AML-193 (cell line): ENCODE measurements around the gene GPBP1L1.
"Not testable (repeated sequence)": the region's sequence is repeated elsewhere in the genome, so short reads cannot be mapped to it uniquely, and the experiment has no call there.

Source experiments
- DNase-seq, 2 experiments: peaks; one replicate each; lab custom pipeline; 2025; lab: John Stamatoyannopoulos, UW

The GPBP1L1 gene

DNA sequence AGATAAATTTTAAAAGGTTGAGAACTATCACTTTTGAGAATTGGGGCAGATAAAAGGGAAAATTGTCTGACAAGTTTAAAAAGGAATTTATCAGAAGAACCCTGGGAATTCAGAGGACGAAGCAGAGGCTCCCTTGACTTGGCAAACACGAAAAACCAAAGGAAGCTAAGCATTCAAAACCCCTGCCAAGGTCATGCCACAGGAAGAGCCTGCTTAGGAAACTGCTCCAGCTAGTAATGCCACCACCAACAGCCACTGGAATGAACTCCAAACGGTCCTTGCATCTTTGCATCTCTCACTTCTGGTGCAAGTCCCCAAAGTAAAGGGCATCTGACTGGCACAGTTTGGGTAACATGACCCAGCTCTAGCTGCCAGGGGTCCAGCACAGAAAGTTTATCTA lies 7.2 kb downstream of the GPBP1L1 start:
- DNase-seq, result no peak

DNA sequence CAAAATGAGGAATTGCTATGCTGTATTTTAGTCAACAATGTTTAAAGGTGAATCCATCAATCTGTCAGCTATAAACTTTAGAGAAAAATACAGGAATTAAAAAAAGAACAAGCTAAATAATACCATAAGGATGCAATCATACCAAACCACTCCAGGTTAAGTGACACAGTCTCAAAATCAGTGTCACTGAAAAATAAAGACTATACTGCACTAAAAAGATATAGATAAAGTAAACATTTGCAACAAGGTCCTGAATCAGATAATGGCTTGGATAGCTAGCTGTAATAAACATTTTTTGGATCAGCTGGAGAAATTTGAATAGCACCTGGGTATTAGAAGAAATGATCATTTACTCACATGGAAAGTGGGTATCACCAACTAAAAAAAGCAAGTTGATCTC lies 7.8 kb downstream of the GPBP1L1 start:
- no peak for DNase-seq

DNA sequence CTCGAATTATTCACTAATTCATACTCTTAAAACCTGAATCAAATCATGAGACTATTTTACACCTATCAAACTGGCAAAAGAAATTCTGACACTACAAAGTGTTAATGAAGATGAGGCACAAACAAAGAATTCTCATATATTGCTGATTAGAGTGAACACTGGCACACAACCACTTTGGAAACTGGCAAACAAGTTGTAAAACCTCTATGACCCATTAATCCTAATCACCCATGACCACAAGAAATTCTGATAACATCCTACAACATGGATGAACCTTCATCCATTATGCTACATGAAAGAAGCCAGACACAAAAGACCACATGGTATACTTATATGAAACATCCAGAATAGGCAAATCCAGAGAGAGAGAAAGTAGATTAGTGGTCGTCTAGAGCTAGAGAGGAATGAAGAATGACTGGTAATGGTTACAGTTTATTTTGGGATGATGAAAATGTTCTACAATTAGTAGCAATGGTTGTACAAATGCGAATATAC lies 8.5 kb downstream of the GPBP1L1 start:
- no peak for DNase-seq

- not testable (repeated sequence) for DNase-seq
Measured at GRCh38 chr1:45676553-45676952, 9.8 kb downstream of the GPBP1L1 start.

GRCh38 chr1:45674478-45674877 lies 11.9 kb downstream of the GPBP1L1 start:
- DNase-seq, result no peak

DNA sequence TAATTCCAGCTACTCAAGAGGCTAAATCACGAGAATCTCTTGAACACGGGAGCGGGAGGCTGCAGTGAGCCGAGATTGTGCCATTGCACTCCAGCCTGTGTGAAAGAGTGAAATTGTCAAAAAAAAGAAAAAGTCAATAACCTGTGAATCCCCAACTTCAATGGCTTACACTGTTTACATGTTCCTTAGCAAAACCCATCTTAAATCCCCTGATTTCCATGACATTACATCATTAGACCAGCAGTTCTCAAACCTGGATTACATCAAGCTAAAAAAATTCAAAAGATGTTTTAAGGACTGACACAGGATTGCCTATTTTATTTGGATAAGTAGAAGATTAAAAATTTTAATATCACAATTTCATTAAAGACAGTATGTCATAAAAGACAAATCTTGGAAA lies 12.4 kb downstream of the GPBP1L1 start:
- no peak for DNase-seq

- no peak for DNase-seq
Measured at GRCh38 chr1:45669859-45670655, 16.3 kb downstream of the GPBP1L1 start.

DNA sequence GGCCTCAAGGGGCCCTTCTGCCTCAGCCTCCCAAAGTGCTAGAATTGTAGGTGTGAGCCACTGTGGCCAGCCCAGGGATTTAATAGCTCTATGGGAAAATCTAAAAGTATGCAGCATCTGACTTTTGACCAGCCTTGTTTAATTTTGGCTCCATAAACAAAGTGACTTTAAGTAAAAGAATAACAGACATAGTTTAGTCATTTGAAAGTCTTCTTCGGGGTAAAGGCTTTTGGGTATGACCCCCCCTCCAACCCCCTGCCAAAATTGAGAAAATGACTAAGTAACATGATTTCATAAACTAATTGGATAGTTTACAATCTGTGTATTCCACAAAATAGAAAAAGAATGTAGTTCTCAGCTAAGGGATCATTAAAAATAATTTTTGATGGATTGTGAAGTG lies 17.0 kb downstream of the GPBP1L1 start:
- no peak for DNase-seq

DNA sequence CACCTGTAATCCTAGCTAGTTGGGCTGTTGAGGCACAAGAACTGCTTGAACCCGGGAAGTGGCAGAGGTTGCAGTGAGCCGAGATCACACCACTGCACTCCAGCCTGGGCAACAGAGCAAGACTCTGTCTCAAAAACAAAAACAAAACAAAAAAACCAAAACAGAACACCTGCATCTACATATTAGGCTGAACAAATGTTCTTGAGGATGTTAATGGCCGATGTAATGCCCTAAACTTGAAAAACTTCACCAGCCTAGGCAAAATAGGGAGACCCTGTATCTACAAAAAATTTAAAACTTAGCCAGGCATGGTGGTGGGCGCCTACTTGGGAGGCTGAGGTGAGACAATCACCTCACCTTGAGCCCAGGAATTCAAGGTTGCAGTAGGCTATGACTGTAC lies 17.8 kb downstream of the GPBP1L1 start:
- DNase-seq, result no peak

DNA sequence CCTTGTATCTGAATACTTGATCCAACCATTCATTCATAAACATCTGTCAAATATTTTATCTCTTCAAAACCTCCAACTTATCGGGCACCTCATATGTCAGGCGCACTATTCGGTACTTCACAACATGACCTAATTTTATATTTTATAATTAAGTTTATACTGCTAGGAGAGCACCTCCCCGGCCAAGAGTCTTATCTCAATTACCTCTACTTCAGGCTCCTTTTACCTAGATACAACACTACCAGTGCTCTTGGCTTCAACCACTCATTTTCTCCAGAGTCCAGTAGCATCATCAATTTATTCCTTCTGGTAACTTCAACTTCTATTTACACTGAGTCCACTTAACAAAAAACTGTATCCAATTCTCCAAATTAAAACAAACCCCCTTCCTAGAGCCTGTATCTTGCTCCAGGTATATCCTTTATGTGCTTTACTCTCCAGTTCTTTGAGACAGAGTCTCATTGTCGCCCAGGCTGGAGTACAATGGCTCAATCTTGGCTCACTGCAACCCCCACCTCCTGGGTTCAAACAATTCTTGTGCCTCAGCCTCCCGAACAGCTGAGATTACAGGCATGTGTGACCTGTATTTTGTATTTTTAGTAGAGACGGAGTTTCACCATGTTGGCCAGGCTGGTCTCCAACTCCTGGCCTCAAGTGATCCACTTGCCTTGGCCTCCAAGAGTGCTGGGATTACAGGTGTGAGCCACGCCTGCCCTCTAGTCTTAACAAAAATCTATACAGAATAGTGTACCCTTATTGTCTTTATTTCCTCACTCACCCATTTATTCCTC lies 18.8 kb downstream of the GPBP1L1 start:
- no peak for DNase-seq

DNA sequence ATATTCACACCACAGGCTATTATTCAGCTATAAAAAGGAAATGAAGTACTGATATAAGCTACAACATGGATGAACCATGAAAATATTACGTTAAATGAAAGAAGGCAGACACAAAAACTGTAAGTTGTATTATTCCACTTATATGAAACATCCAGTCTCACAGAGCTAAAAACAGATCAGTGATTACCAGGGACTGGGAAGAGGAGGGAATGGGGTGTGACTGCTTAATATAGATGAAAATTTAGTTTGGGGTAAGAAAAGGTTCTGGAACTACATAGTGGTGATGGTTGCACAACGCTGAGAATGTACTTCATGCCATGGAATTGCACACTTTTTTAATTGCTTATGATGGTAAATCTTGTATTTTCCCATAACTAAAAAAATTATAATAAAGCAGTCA lies 19.5 kb downstream of the GPBP1L1 start:
- DNase-seq, result no peak

DNA sequence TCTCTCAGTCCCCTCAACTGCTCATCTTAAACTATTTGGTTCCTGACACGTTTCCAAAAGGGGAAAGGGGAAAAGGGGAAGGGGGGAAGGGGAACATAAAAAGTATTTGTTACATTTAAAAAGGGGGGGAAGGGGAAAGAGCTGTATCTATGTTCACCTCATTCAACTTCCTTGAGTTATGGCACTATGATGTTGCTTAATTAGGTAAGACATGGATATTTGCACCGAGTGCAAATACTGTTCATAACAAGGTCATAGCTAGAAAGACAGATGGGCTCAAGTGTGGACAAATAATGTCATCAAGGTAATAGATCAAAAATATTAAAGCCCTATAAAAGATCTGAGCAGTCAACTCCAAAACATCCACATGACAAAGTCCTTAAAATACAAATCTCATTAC lies 26.0 kb downstream of the GPBP1L1 start:
- DNase-seq, result no peak

- DNase-seq, result no peak
Measured at GRCh38 chr1:45659222-45659621, 27.1 kb downstream of the GPBP1L1 start.

GRCh38 chr1:45658171-45658570 lies 28.2 kb downstream of the GPBP1L1 start:
- no peak for DNase-seq

- no peak for DNase-seq
Measured at GRCh38 chr1:45656573-45657226, 29.6 kb downstream of the GPBP1L1 start.

GRCh38 chr1:45654540-45655280 lies 31.6 kb downstream of the GPBP1L1 start:
- no peak for DNase-seq

DNA sequence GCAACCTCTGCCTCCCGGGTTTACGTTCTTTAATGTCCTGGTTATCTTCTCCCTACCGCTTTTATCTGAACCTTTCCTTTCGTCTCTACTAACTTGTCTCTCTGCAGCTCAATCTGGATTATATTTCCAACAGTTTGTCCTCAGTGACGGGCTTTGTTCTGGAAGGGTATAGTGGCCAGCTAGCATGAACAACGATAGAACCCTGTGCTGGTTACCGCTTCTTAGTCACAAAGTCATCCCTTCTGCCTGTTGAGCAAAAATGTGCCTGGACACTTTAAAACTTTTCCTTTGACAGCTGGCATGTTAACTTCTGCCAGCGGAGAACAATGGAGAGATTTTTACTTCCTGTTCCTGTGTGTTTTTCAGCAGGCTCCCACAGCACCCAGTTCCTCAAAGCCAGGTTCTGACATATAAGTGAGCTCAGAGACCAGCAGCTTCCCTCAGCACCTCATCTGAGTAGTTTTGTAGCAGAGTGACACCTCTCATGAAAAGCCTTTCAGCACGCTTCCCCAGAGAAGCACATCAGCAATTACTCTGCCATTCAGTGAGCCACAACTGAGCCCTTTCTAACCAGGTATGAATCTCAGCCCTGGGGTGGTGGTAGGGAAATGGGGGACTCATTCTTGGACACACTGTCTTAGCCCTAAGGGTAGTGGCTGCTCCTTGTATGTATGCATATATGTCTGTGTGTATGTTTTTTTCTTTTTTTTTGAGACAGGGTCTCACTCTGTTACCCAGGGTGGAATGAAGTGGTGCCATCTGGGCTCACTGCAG lies 38.9 kb downstream of the GPBP1L1 start:
- DNase-seq, result no peak

GRCh38 chr1:45644661-45645060 lies 41.7 kb downstream of the GPBP1L1 start:
- no peak for DNase-seq

- no peak for DNase-seq
Measured at GRCh38 chr1:45643978-45644377, 42.4 kb downstream of the GPBP1L1 start.

DNA sequence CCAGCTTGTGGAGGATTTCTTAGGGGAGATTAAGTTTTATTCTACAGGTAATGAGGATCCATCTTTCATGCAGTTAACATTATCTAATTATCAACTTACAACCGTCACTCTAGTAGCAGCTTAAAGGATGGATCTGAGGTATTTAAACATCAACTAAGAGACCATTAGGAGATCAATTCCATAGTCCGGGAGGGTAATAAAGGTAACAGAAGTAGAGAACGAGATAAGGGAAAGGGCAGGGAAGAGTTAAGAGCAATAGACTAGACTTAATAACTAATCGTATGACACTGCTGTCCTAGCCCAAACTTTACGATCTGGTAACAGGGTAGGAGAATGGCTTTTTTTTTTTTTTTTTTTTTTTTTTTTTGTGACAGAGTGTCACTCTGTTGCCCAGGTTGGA lies 43.0 kb downstream of the GPBP1L1 start:
- DNase-seq, result no peak

DNA sequence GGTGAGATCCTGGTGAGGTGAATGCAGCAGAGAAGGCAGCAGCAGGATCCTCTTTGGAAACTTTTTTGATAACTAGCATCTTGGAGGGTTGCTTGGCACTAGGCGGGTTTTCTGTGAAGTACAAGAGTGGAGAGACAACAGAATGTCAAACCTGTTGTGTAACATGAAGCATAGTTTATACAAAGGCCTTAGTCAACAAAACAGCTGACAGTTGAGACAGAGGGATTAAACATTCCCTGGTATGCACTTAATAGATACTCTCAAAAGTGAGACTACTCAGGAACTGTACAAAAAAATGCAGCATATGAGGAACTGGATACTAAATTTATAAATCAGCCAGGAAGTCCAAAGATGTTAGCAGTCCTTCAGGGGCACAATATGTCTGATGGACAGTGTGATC lies 46.0 kb downstream of the GPBP1L1 start:
- no peak for DNase-seq
